HepG2 (cell line): ENCODE data around the gene CAND1. TPM values are rescaled to one million over a fixed set of nuclear protein-coding genes. Genes with fewer than 3 reads are reported as not detected.

Experiments
- ATAC-seq: fragments of 200-7000 bp; cut with Tn5 transposase; 3 replicates; pipeline ENCODE4 v1.9.1; 2020; ENCODE audit warnings: mild to moderate bottlenecking, moderate library complexity
- BruUV-seq: library from RNA; stranded (reverse); fragments of 400-500 nt; replicated peaks from 2 replicates; lab custom pipeline; 2021; lab: Mats Ljungman, UMichigan
- CTCF ChIA-PET: fragments of 300-600 bp; formaldehyde crosslinking; extraction: SDS; loops from one replicate; lab custom pipeline; 2021; ENCODE audit warnings: low total read pairs, inconsistent platforms, low intra/inter-chr PET ratio; lab: Yijun Ruan, JAX
- POLR2A ChIA-PET: fragments of 350-600 bp; sonication (Branson Sonifier 250); formaldehyde crosslinking; loops from one replicate; lab custom pipeline; 2020; ENCODE audit warnings: antibody characterized with exemption, inconsistent platforms; lab: Yijun Ruan, JAX
- DNase-seq: peaks from one replicate; pipeline ENCODE4 v3.0.0-alpha.2; 2015; ENCODE audit warnings: low spot score
- FAIRE-seq: peaks from 3 replicates; lab custom pipeline; 2011; peaks lifted over from hg19 to GRCh38; lab: Jason Lieb, UNC
- H2AFZ ChIP-seq: one replicate; pipeline ENCODE4 v1.6.1; 2011; ENCODE audit warnings: low read length, inconsistent platforms
- H3K27ac ChIP-seq: fragments of 300-600 bp; 3 replicates; pipeline ENCODE4 v1.8.0; 2011; ENCODE audit warnings: mixed run types, mild to moderate bottlenecking, mixed read lengths, low read length, inconsistent platforms; ENCODE audit not compliant: insufficient read depth; ENCODE audit errors: extremely low read length
- H3K27me3 ChIP-seq, 2 experiments: fragments of 200-600 bp in 1 of 2; 2 replicates in 1 of 2; 3 replicates in 1 of 2; pipeline versions ENCODE4 v1.6.0 to v1.8.0; 2011; ENCODE audit warnings: low read length in 2 of 2, mild to moderate bottlenecking in 2 of 2, moderate library complexity in 2 of 2, inconsistent platforms in 1 of 2; ENCODE audit not compliant: insufficient read depth in 2 of 2, control insufficient read depth in 1 of 2
- H3K36me3 ChIP-seq, 2 experiments: fragments of 200-600 bp in 1 of 2; replicated peaks in 1 of 2; 2 replicates in 1 of 2; 3 replicates in 1 of 2; pipeline versions ENCODE4 v1.5.1 to v1.8.0; 2011; ENCODE audit warnings: low read length in 2 of 2, inconsistent platforms in 1 of 2; ENCODE audit not compliant: insufficient read depth in 2 of 2, control insufficient read depth in 1 of 2
- H3K4me1 ChIP-seq: 2 replicates; pipeline ENCODE4 v1.5.1; 2012; ENCODE audit warnings: low read length, inconsistent platforms; ENCODE audit not compliant: insufficient read depth
- H3K4me2 ChIP-seq: 2 replicates; pipeline ENCODE4 v1.6.0; 2011; ENCODE audit warnings: low read depth, low read length, inconsistent platforms
- H3K4me3 ChIP-seq, 3 experiments: fragments of 200-600 bp in 1 of 3; sonication (generic), shearing (Covaris generic) in 1 of 3; replicated peaks in 1 of 3; 2 replicates each; pipeline ENCODE4 v1.5.1; 2011 to 2016; ENCODE audit warnings: low read length in 3 of 3, inconsistent platforms in 2 of 3, low read depth in 2 of 3, mild to moderate bottlenecking in 2 of 3, control low read depth in 1 of 3, mixed read lengths in 1 of 3; ENCODE audit not compliant: insufficient read depth in 1 of 3
- H3K79me2 ChIP-seq: one replicate; pipeline ENCODE4 v1.6.1; 2011; ENCODE audit warnings: low read length, inconsistent platforms; ENCODE audit not compliant: insufficient read depth
- H3K9ac ChIP-seq: 2 replicates; pipeline ENCODE4 v1.6.0; 2011; ENCODE audit warnings: mild to moderate bottlenecking, low read depth, low read length, inconsistent platforms; ENCODE audit not compliant: insufficient read depth
- H3K9me3 ChIP-seq: 2 replicates; pipeline ENCODE4 v1.5.1; 2012; ENCODE audit warnings: mild to moderate bottlenecking, low read length
- H4K20me1 ChIP-seq: 2 replicates; pipeline ENCODE4 v1.6.0; 2011; ENCODE audit warnings: inconsistent platforms, mild to moderate bottlenecking, low read length, moderate library complexity; ENCODE audit not compliant: insufficient read depth
- ADNP ChIP-seq: sonication (generic); formaldehyde crosslinking; IDR thresholded peaks from 2 replicates; pipeline ENCODE4 v1.4.0; 2020; ENCODE audit warnings: missing genetic modification reagents
- ARID4A ChIP-seq: sonication (generic); formaldehyde crosslinking; IDR thresholded peaks from 2 replicates; pipeline ENCODE4 v1.5.0; 2020; ENCODE audit warnings: mild to moderate bottlenecking, missing genetic modification reagents, borderline replicate concordance
- ATF5 ChIP-seq: sonication (generic); formaldehyde crosslinking; IDR thresholded peaks from 2 replicates; pipeline ENCODE4 v1.4.0; 2020; ENCODE audit warnings: mild to moderate bottlenecking, low read depth, missing genetic modification reagents
- ELF4 ChIP-seq: sonication (generic); formaldehyde crosslinking; IDR thresholded peaks from 2 replicates; pipeline ENCODE4 v1.5.0; 2020; ENCODE audit warnings: missing genetic modification reagents, mild to moderate bottlenecking, moderate library complexity, borderline replicate concordance
- GATAD2A ChIP-seq: IDR thresholded peaks from 2 replicates; pipeline ENCODE4 v1.6.1; 2016
- HNRNPK ChIP-seq: fragments of 200-400 bp; formaldehyde crosslinking; IDR thresholded peaks from 2 replicates; pipeline ENCODE4 v1.6.1; 2018; ENCODE audit warnings: low read length, low read depth, moderate library complexity, mild to moderate bottlenecking; ENCODE audit not compliant: poor library complexity, severe bottlenecking
- MAFF ChIP-seq: IDR thresholded peaks from 2 replicates; pipeline ENCODE4 v1.6.1; 2011; ENCODE audit warnings: low read depth, low read length, improper control_type of control experiment
- NCOA2 ChIP-seq: sonication (generic); formaldehyde crosslinking; IDR thresholded peaks from 2 replicates; pipeline ENCODE4 v1.8.0; 2022; ENCODE audit warnings: inconsistent platforms
- NFE2 ChIP-seq: sonication (generic); formaldehyde crosslinking; IDR thresholded peaks from 2 replicates; pipeline ENCODE4 v1.4.0; 2020; ENCODE audit warnings: missing genetic modification reagents
- RFX3 ChIP-seq: IDR thresholded peaks from 2 replicates; pipeline ENCODE4 v1.6.1; 2016; ENCODE audit warnings: missing biosample characterization, missing genetic modification reagents
- RNF2 ChIP-seq: fragments of 450-650 bp; conservative IDR thresholded peaks from 2 replicates; pipeline ENCODE4 v1.6.1; 2016; ENCODE audit warnings: low read depth
- THAP7 ChIP-seq: sonication (generic); formaldehyde crosslinking; IDR thresholded peaks from 2 replicates; pipeline ENCODE4 v1.8.1; 2023; ENCODE audit warnings: mild to moderate bottlenecking, missing genetic modification reagents
- ZFP41 ChIP-seq: sonication (generic); formaldehyde crosslinking; IDR thresholded peaks from 2 replicates; pipeline ENCODE4 v1.4.0; 2020; ENCODE audit warnings: mild to moderate bottlenecking, missing genetic modification reagents, borderline replicate concordance
- ZNF143 ChIP-seq: sonication (generic); formaldehyde crosslinking; IDR thresholded peaks from 2 replicates; pipeline ENCODE4 v1.4.0; 2020; ENCODE audit warnings: missing genetic modification reagents
- ZNF24 ChIP-seq: fragments of 450-650 bp; IDR thresholded peaks from 2 replicates; pipeline ENCODE4 v1.6.1; 2017; ENCODE audit warnings: antibody characterized with exemption, mild to moderate bottlenecking
- ZNF256 ChIP-seq: sonication (generic); formaldehyde crosslinking; conservative IDR thresholded peaks from 2 replicates; pipeline ENCODE4 v1.4.0; 2020; ENCODE audit warnings: missing genetic modification reagents
- ZNF616 ChIP-seq: sonication (generic); formaldehyde crosslinking; IDR thresholded peaks from 2 replicates; pipeline ENCODE4 v1.5.0; 2020; ENCODE audit warnings: low read depth, mild to moderate bottlenecking, missing genetic modification reagents
- ZNF766 ChIP-seq: sonication (generic); formaldehyde crosslinking; IDR thresholded peaks from 2 replicates; pipeline ENCODE4 v1.5.0; 2020; ENCODE audit warnings: missing genetic modification reagents, borderline replicate concordance
- in situ Hi-C: cut with HindIII; loops from 2 replicates; pipeline ENCODE4 v1.10.0; 2017; ENCODE audit warnings: low pct_unique_long_range_greater_than_20kb; ENCODE audit not compliant: extremely low pct_ligation_motif_present
- intact Hi-C: fragments of 100-400 bp; cut with micrococcal nuclease; formaldehyde crosslinking; loops from one replicate; pipeline ENCODE4 v1.10.0; 2022; ENCODE audit not compliant: unreplicated experiment
- polyA plus RNA-seq, 8 experiments: library from polyadenylated mRNA; depleted of rRNA in 3 of 8; stranded (reverse) in 7 of 8; unstranded in 1 of 8; fragments of >200 nt; fragmentation: Illumina TruSeq in 4 of 8; extraction: Trizol in 4 of 8; gene quantifications; 2 replicates each; pipeline versions ENCODE4 v1.2.1 to v1.2.3, GENCODE V29; 2011 to 2016; ENCODE audit warnings: low read depth in 4 of 8, missing spikeins in 1 of 8, mixed read lengths in 1 of 8; ENCODE audit not compliant: insufficient read depth in 1 of 8
- total RNA-seq, 5 experiments: library from RNA; depleted of rRNA; stranded (reverse); fragments of >200 nt; fragmentation: Illumina TruSeq; extraction: Trizol; gene quantifications; 2 replicates each; pipeline ENCODE4 v1.2.3, GENCODE V29; 2016; ENCODE audit warnings: low read depth in 1 of 5

Gene CAND1
- total and polyA plus RNA-seq, 2 of the 13 experiments (the other 11 are each of a cell fraction or from before 2014, with no cell fraction given): 56.2 to 138 TPM

- no peak for TF ChIP-seq ARID4A (CRISPR knock-in tag)
- TF ChIP-seq RNF2: no peak
- no peak for TF ChIP-seq RFX3 (CRISPR knock-in tag)
- no peak for TF ChIP-seq HNRNPK
- no peak for TF ChIP-seq ZNF766 (CRISPR knock-in tag)
- no peak for TF ChIP-seq GATAD2A (CRISPR knock-in tag)
- no peak for TF ChIP-seq NCOA2 (CRISPR knock-in tag)
- TF ChIP-seq ZNF616 (CRISPR knock-in tag): no peak
- TF ChIP-seq ZNF256 (CRISPR knock-in tag): no peak
- no peak for TF ChIP-seq NFE2 (CRISPR knock-in tag)
These were observed 93.4 kb downstream of the CAND1 start (continued) for GRCh38 chr12:67362526-67362925.

GRCh38 chr12:67364228-67364627 lies 95.1 kb downstream of the CAND1 start:
- CTCF ChIA-PET: no interaction called here
- POLR2A ChIA-PET: no interaction called here
- no peak overlapping the region for H2AFZ ChIP-seq

More at GRCh38 chr12:67364228-67364627, 95.1 kb downstream of the CAND1 start:
- Histone ChIP-seq H3K36me3 (no peaks in the 10 kb centered on the region), H3K4me3 (no peak overlapping the region), H3K4me1 (no peaks in the 10 kb centered on the region), H3K9ac (no peak overlapping the region), H3K79me2 (no peaks in the 10 kb centered on the region), H3K4me2 (no peak overlapping the region), H3K27ac (no peak overlapping the region), H3K27me3 (no peaks in the 10 kb centered on the region), H4K20me1 (no peaks in the 10 kb centered on the region), H3K9me3 (no peaks in the 10 kb centered on the region)
- in situ Hi-C loops: no loop called here
- TF ChIP-seq ADNP (CRISPR knock-in tag) (no peak), MAFF (no peak), ZNF143 (CRISPR knock-in tag) (no peak), ZNF24 (no peak), THAP7 (CRISPR knock-in tag) (no peak), ELF4 (CRISPR knock-in tag) (no peak), ATF5 (CRISPR knock-in tag) (no peak), ZFP41 (CRISPR knock-in tag) (no peak)
- intact Hi-C loops: no loop called here
- no peak for DNase-seq
- BruUV-seq: no TSS peak
- no peak for FAIRE-seq
- no peak for ATAC-seq
